Gastroesophageal sphincter (tissue), 3 donors: ENCODE data around the gene CXCR4.

Experiments used
- CTCF ChIP-seq, 4 experiments: fragments of 200-600 bp in 2 of 4; fragments of 450-650 bp in 2 of 4; sonication (generic) in 1 of 4; IDR thresholded peaks; one replicate each; pipeline ENCODE4 v1.5.1; 2017 to 2019; ENCODE audit warnings: antibody characterized with exemption in 4 of 4, mild to moderate bottlenecking in 2 of 4, moderate library complexity in 2 of 4
- POLR2A ChIP-seq, 2 donors: fragments of 450-650 bp; IDR thresholded peaks; one replicate each; pipeline ENCODE4 v1.6.1; 2017; ENCODE audit warnings: antibody characterized with exemption in 2 of 2, mild to moderate bottlenecking in 2 of 2, moderate library complexity in 1 of 2

- TF ChIP-seq CTCF (IDR thresholded peaks at IDR 0.05), result no peak
- no peak for TF ChIP-seq POLR2A (IDR thresholded peaks at IDR 0.05)
Measured at GRCh38 chr2:136130045-136130444, 12.1 kb upstream of the CXCR4 start.
